Mucosa of rectum (tissue), 2 donors: Measurements from ENCODE around the gene STX12.
"Not testable (repeated sequence)": the region's sequence is repeated elsewhere in the genome, so short reads cannot be mapped to it uniquely, and the experiment has no call there.

Experiments
- H3K27ac ChIP-seq, 2 donors: one replicate each; pipeline ENCODE4 v1.7.0; 2013; ENCODE audit warnings: inconsistent platforms in 2 of 2, low read depth in 2 of 2, low read length in 2 of 2
- H3K27me3 ChIP-seq, 2 donors: one replicate each; pipeline ENCODE4 v1.7.0; 2013; ENCODE audit warnings: low read length in 2 of 2; ENCODE audit not compliant: control insufficient read depth in 2 of 2, insufficient read depth in 2 of 2
- H3K36me3 ChIP-seq, 2 donors: one replicate each; pipeline ENCODE4 v1.7.0; 2013; ENCODE audit warnings: low read length in 2 of 2; ENCODE audit not compliant: control insufficient read depth in 2 of 2, insufficient read depth in 2 of 2
- H3K4me1 ChIP-seq, 2 donors: one replicate each; pipeline ENCODE4 v1.7.0; 2013; ENCODE audit warnings: low read length in 2 of 2, mild to moderate bottlenecking in 1 of 2; ENCODE audit not compliant: control insufficient read depth in 2 of 2, insufficient read depth in 2 of 2
- H3K4me3 ChIP-seq, 2 donors: one replicate each; pipeline ENCODE4 v1.7.0; 2013; ENCODE audit warnings: low read length in 2 of 2
- H3K9ac ChIP-seq, 2 donors: one replicate each; pipeline ENCODE4 v1.7.0; 2013; ENCODE audit warnings: low read length in 2 of 2, low read depth in 1 of 2, mild to moderate bottlenecking in 1 of 2
- H3K9me3 ChIP-seq, 2 donors: one replicate each; pipeline ENCODE4 v1.7.0; 2013; ENCODE audit warnings: low read length in 2 of 2; ENCODE audit not compliant: control insufficient read depth in 2 of 2
- donor health status: healthy.
- donor health status: Normal muscosa, but diverticular disease.

STX12 gene

DNA sequence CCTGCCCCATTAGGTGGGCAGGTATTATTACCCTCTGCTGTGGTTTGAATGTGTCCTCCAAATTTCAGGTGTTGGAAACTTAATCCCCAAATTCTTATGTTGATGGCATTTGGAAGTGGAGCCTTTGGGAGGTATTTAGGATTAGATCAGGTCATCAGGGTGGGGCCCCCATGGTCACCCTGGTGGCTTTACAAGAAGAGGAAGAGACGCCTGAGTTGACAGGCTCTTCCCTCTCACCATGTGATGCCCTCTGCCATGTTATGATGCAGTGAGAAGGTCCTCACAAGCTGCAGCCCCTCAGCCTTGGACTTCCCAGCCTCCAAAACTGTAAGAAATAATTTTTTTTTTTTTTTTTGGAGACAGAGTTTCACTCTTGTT, 90.5 kb downstream of the STX12 start:
- Histone ChIP-seq H3K36me3 (no peaks in the 10 kb centered on the region), H3K27me3 (no peaks in the 10 kb centered on the region), H3K9me3 (no peaks in the 10 kb centered on the region), H3K27ac (peak overlapping the region; percentile 48 to 70), H3K9ac (no peak overlapping the region), H3K4me3 (no peak overlapping the region), H3K4me1 (peaks cover 0 to 3% of the 10 kb centered on the region in 2 donors)

DNA sequence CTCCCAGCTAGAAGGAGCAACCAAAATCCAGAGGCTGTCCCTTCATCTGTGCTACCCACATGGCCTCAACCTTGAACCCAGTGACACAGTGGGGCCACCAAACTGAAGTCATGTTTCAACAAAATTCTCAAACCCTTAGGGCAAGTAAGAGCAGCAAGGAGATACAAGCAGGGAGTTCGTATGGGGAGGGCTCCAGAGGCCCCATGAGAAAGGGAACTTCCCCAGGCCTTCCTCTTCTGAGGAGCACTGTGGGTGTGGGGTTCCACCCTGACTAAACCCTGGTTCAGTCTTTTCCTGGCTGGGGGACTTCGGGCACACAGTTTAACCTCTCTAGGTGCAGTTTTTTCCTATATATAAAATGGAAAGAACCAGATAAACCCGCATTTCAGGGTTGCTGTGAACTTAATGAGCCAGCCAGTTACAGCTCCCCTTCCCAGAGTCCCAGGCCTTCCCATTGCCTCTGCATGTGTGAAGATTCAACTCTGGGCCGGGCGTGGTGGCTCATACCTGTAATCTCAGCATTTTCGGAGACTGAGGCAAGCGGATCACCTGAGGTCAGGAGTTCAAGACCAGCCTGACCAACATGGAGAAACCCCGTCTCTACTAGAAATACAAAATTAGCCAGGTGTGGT, 91.4 kb downstream of the STX12 start:
- Histone ChIP-seq H3K9ac (no peak overlapping the region), H3K9me3 (no peaks in the 10 kb centered on the region), H3K36me3 (no peaks in the 10 kb centered on the region), H3K27ac (peak overlapping the region; percentile 48 to 70), H3K4me3 (no peak overlapping the region), H3K4me1 (peaks cover 4 to 6% of the 10 kb centered on the region in 2 donors), H3K27me3 (no peaks in the 10 kb centered on the region)

DNA sequence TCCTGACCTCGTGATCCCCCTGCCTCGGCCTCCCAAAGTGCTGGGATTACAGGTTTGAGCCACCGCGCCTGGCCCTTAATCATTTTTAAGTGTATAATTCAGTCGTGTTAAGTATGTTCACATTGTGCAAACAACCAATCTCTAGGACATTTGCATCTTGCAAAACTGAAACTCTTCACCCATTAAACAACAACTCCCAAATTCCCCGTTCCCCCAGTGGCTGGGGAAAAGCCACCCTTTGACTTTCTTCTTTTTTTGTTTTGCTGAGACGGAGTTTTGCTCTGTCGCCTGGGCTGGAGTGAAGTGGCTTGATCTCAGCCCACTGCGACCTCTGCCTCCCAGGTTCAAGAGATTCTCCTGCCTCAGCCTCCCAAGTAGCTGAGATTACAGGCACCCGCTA, 92.8 kb downstream of the STX12 start:
- Histone ChIP-seq H3K9ac (no peak overlapping the region), H3K27me3 (no peaks in the 10 kb centered on the region), H3K4me1 (peaks cover 4 to 9% of the 10 kb centered on the region in 2 donors), H3K36me3 (no peaks in the 10 kb centered on the region), H3K27ac (no peak overlapping the region), H3K4me3 (no peak overlapping the region), H3K9me3 (no peaks in the 10 kb centered on the region)

DNA sequence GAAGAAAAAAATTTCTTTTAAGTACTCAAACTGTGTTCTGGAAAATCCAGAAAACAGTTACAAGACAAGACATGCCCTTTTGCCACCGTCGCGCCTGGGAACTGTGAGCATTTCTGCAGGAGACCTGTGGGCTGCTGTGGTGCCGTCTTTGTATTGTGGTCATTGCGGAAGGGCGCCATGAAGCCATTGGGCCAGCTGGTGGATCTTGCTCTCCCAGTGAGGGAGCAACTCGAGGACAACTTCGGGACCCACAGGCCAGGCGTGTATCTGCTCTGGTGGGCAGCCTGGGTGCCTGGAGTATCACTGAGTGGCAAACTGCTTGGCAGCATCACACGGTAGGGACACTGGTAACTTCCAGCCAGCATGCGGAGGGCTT, 95.5 kb downstream of the STX12 start:
- peaks cover 11 to 12% of the 10 kb centered on the region in 2 donors for H3K4me1 ChIP-seq
- H3K9me3 ChIP-seq, result no peaks in the 10 kb centered on the region
- H3K27ac ChIP-seq, result peak overlapping the region; percentile 41 to 82
- H3K36me3 ChIP-seq, result no peaks in the 10 kb centered on the region
- no peak overlapping the region for H3K4me3 ChIP-seq
- H3K27me3 ChIP-seq, result peaks cover 0 to 3% of the 10 kb centered on the region in 2 donors
- no peak overlapping the region for H3K9ac ChIP-seq

DNA sequence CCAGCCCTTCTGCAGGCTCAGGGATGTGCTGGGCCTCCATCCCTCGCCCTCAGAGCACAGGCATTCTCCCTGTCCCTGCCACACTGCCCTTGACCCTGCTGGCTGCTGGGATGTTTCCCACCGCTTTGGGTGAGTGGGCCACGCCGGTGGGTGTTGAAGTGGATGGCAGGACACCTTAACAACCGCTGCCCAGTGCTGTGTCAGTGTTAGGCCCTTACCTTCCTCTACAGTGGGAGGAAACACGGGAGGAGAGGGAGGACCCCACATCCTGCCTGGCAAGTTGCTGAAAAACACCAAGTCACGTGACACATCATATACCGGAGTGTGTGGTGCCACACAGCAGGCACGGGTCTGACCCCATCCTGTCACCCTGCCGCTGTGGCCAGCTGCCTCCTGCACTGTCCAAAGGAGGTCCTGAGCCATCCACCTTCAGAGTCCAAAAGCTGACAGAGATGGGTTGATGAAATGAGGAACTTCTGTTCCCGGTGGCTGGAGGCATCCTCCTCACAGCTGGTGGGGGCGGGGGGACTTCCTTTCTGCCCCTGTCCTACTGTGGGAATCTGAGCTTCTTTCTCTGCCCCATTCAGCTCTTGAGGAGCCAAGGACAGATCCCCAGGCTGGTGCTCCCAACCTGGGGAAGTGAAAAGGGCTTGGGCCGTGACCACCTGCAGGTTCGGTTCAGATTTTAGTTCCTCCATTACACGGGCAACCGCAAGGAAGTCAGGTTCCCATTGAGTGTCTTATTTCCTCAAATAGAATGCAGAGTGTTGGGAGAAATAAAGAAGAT, 96.1 kb downstream of the STX12 start:
- peak overlapping the region; percentile 26 to 59 for H3K4me3 ChIP-seq
- H3K4me1 ChIP-seq, result peaks cover 11 to 12% of the 10 kb centered on the region in 2 donors
- H3K9ac ChIP-seq, result peak overlapping the region in 1 of 2 donors; percentile 49
- H3K27ac ChIP-seq, result peak overlapping the region; percentile 41 to 82
- no peaks in the 10 kb centered on the region for H3K9me3 ChIP-seq
- no peaks in the 10 kb centered on the region for H3K36me3 ChIP-seq
- peaks cover 0 to 3% of the 10 kb centered on the region in 2 donors for H3K27me3 ChIP-seq

DNA sequence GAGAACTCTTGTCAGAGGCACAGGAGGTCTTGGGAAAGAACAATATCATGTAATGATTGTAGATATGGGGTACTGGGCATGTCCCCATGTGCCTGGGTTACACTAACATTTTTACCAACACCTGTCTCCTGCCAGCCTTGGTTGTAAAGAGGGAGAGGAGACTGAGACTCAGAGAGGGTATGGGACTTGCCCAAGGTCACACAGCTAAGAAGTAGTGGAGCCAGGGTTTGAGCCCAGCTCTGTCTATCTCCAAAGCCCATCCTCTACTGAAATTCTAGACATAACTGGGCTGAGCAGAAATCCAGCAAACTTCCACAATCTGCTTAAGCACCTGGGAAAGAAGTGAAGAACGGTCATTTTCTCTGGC, 96.7 kb downstream of the STX12 start:
- Histone ChIP-seq H3K9me3 (no peaks in the 10 kb centered on the region), H3K36me3 (no peaks in the 10 kb centered on the region), H3K27ac (peak overlapping the region; percentile 41 to 82), H3K4me1 (peaks cover 11 to 12% of the 10 kb centered on the region in 2 donors), H3K4me3 (peak overlapping the region in 1 of 2 donors; percentile 26), H3K9ac (peak overlapping the region in 1 of 2 donors; percentile 49), H3K27me3 (peaks cover 0 to 3% of the 10 kb centered on the region in 2 donors)

DNA sequence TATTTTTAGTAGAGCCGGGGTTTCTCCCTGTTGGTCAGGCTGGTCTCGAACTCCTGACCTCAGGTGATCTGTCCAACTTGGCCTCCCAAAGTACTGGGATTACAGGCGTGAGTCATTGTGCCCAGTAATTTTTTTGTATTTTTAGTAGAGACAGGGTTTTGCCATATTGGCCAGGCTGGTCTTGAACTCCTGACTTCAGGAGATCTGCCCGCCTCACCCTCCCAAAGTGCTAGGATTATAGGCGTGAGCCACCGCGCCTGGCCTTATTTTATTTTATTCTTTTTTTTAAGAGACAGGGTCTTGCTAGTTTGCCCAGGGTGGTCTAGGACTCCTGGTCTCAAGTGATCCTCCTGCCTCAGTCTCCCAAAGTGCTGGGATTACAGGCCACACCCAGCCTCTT, 98.1 kb downstream of the STX12 start:
- H3K9me3 ChIP-seq, H3K9ac ChIP-seq, H3K4me3 ChIP-seq, H3K27ac ChIP-seq, H3K27me3 ChIP-seq, H3K36me3 ChIP-seq: not testable (repeated sequence)
- H3K4me1 ChIP-seq, result peaks cover 13 to 14% of the 10 kb centered on the region in 2 donors

DNA sequence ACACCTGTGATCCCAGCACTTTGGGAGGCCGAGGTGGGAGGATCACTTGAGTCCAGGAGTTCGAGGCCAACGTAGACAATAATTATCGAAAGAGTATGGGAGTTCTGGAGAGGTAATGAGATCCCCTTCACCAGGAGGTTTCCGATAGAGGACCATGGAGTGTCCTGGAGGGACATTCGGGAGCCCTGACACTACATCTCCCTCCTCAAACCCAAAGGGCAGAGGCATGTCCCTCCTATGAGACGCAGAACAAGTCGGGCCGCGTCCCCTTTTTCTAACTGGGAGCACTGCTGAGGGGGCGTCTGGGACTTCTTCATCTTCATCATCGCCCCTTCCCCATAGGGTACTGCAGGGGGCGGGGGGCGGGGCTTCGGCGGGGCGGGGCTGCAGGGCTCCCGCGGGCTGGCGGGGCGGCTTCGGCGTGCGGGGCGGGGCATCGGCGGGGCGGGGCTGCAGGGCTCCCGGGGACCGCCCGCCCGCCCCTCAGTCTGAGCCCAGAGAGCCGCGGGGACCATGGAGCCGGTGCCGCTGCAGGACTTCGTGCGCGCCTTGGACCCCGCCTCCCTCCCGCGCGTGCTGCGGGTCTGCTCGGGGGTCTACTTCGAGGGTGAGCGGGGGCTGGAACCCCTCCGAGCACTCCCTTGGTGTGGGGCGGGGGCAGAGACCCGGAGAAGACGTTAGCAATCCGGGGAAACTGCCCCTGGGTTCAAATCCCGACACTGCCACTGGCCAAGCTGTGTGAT, 99.2 kb downstream of the STX12 start, which contains the start of gene THEMIS2:
Gene THEMIS2, plus strand, starts transcription at position 486 of the 743 bp plus-strand sequence. Its CDS starts 28 bp downstream, at position 514.
- Histone ChIP-seq H3K9me3 (no peaks in the 10 kb centered on the region), H3K27me3 (peaks cover 0 to 3% of the 10 kb centered on the region in 2 donors), H3K9ac (peak within 1 kb of the TSS; percentile 65 to 81), H3K36me3 (peaks cover 0 to 3% of the 10 kb centered on the region in 2 donors), H3K27ac (peak within 1 kb of the TSS; percentile 79 to 90), H3K4me1 (peaks cover 13 to 18% of the 10 kb centered on the region in 2 donors), H3K4me3 (peak within 1 kb of the TSS; percentile 64 to 74)

DNA sequence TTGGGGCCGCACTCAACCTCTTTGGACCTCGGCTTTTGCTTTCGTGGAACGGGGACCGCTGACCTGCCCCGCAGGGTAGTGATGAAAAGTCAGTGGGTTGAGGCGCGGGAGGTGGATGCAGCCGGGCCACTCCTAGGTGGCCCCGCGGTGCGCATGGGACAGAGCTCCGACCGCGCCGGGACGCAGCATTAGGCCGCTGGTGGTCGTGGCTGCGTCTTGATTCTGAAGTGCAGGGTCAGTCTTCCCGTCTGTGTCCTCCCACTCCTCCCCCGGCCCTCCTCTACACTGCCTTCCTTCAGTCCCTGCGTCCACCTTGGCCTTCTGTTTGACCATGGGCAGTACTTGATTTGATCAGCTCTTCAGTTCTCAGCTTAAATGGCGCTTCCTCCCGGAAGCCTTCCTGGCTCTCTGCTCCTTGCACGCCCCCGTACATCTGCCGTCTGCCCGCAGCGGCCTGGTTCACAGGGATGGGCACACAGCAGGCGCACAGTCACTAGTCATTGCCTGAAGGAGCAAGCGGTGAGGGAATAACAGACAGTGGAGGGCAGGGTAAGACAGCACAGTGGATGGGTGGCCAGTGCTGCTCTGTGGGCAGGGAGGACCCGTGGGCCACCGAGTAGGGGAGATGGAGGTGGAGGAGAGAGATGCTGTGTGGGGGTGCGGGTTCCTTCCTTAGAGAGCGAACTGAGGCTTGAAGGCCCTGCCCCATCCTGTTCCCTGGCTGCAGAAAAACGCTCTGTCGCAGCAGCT, 100.0 kb downstream of the STX12 start:
- peak overlapping the region; percentile 79 to 90 for H3K27ac ChIP-seq
- peaks cover 0 to 3% of the 10 kb centered on the region in 2 donors for H3K36me3 ChIP-seq
- peak overlapping the region; percentile 65 to 81 for H3K9ac ChIP-seq
- no peaks in the 10 kb centered on the region for H3K9me3 ChIP-seq
- peaks cover 13 to 18% of the 10 kb centered on the region in 2 donors for H3K4me1 ChIP-seq
- H3K4me3 ChIP-seq, result peak overlapping the region; percentile 64 to 74
- H3K27me3 ChIP-seq, result peaks cover 0 to 3% of the 10 kb centered on the region in 2 donors
